GM12878 (cell line): ENCODE data around the gene DISP2.

Source experiments
- FOXM1 ChIP-seq: IDR thresholded peaks from 2 replicates; pipeline ENCODE4 v1.6.1; 2012; ENCODE audit warnings: low read depth, mild to moderate bottlenecking, inconsistent platforms, low read length, moderate library complexity
- POLR2A ChIP-seq: IDR thresholded peaks from 2 replicates; pipeline ENCODE4 v1.6.1; 2011; ENCODE audit warnings: low read depth, mild to moderate bottlenecking, low read length
- TARDBP ChIP-seq: IDR thresholded peaks from 2 replicates; pipeline ENCODE4 v1.6.1; 2016; ENCODE audit warnings: borderline replicate concordance
- ZNF274 ChIP-seq: IDR thresholded peaks from one replicate; pipeline ENCODE4 v1.8.0; 2011; ENCODE audit not compliant: insufficient read length, insufficient read depth
- TF ChIP-seq, protein P1 (sequence below), 3 experiments: IDR thresholded peaks in 2 of 3; conservative IDR thresholded peaks in 1 of 3; 2 replicates each; pipeline ENCODE4 v1.5.1; 2011; ENCODE audit warnings: low read depth in 3 of 3, low read length in 3 of 3, mild to moderate bottlenecking in 3 of 3, control low read depth in 2 of 3, moderate library complexity in 2 of 3, inconsistent platforms in 1 of 3, mixed read lengths in 1 of 3; ENCODE audit not compliant: control insufficient read depth in 2 of 3, insufficient read depth in 1 of 3; ENCODE audit errors: extremely low read depth in 1 of 3

DNA sequence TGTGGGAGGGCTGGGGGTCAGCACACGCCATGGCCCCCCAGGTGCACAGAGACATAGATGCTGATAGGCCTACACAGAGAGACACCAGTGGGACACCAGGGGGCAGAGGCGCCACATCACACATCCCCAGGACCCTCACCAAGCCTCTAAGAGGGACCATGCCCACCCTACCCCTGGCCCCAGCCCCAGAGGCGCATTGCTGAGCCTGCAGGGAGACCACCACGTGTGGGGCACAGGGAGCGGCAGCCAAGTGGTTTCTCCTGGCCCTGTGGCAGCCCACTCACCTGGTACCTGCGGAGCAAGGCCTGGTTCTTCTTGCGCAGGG, 18.4 kb upstream of the DISP2 start:
- TF ChIP-seq TARDBP (no peak), POLR2A (no peak), FOXM1 (no peak), ZNF274 (no peak)
- TF ChIP-seq, protein P1, sequence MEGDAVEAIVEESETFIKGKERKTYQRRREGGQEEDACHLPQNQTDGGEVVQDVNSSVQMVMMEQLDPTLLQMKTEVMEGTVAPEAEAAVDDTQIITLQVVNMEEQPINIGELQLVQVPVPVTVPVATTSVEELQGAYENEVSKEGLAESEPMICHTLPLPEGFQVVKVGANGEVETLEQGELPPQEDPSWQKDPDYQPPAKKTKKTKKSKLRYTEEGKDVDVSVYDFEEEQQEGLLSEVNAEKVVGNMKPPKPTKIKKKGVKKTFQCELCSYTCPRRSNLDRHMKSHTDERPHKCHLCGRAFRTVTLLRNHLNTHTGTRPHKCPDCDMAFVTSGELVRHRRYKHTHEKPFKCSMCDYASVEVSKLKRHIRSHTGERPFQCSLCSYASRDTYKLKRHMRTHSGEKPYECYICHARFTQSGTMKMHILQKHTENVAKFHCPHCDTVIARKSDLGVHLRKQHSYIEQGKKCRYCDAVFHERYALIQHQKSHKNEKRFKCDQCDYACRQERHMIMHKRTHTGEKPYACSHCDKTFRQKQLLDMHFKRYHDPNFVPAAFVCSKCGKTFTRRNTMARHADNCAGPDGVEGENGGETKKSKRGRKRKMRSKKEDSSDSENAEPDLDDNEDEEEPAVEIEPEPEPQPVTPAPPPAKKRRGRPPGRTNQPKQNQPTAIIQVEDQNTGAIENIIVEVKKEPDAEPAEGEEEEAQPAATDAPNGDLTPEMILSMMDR (IDR thresholded peaks at IDR 0.05 in 2 of 3, conservative IDR thresholded peaks at IDR 0.05 in 1 of 3; ENCODE audit: control insufficient read depth in 2 of 3, extremely low read depth in 1 of 3, insufficient read depth in 1 of 3, low read depth in 3 of 3, low read length in 3 of 3) = no peak
